ENCODE data around the gene RASAL2. TPM values are rescaled to one million over a fixed set of nuclear protein-coding genes. Genes with fewer than 3 reads are reported as not detected.
"Not testable (repeated sequence)": the region's sequence is repeated elsewhere in the genome, so short reads cannot be mapped to it uniquely, and the experiment has no call there.

RASAL2 gene
- total RNA-seq, 1 experiment from 2014 or later = 25.7 TPM

DNA sequence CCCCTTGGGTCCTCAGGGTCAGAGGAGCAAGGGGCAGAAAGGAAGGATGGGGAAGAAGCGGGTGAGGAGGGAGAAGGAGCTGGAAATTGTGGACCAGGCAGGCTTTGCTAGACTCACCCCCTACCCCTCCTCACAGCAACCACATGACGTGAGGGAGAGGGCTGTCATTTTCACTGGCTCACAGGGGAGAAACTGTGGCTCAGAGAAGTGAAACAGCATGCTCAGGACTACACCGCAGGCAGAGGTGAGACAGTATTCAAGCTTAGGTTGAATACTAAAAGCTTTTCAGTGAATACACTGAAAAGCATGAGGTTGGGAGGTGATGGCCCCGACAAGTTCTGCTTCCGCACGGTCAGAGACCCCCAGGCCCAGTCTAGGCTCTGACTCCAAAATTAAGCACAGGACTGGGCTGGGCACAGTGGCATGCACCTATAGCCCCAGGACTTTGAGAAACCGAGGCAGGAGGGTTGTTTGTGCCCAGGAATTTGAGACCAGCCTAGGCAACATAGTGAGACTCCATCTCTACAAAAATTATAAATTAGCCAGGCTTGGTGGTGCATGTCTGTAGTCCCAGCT lies 404.1 kb downstream of the RASAL2 start:
- Histone ChIP-seq H3K36me3 (replicated peaks; ENCODE audit: control insufficient read depth, insufficient read depth, low read length) (no peaks in the 10 kb centered on the region), H3K27me3 (ENCODE audit: control insufficient read depth, insufficient read depth, low read length) (no peaks in the 10 kb centered on the region), H3K4me3 (ENCODE audit: insufficient read depth, low read depth, low read length) (no peak overlapping the region)
- DNase-seq = peak; percentile 11

GRCh38 chr1:178498896-178499675 lies 405.2 kb downstream of the RASAL2 start:
- Histone ChIP-seq H3K36me3 (replicated peaks; ENCODE audit: control insufficient read depth, insufficient read depth, low read length) (no peaks in the 10 kb centered on the region), H3K4me3 (ENCODE audit: insufficient read depth, low read depth, low read length) (no peak overlapping the region), H3K27me3 (ENCODE audit: control insufficient read depth, insufficient read depth, low read length) (no peaks in the 10 kb centered on the region)
- peak; percentile 61 for DNase-seq

DNA sequence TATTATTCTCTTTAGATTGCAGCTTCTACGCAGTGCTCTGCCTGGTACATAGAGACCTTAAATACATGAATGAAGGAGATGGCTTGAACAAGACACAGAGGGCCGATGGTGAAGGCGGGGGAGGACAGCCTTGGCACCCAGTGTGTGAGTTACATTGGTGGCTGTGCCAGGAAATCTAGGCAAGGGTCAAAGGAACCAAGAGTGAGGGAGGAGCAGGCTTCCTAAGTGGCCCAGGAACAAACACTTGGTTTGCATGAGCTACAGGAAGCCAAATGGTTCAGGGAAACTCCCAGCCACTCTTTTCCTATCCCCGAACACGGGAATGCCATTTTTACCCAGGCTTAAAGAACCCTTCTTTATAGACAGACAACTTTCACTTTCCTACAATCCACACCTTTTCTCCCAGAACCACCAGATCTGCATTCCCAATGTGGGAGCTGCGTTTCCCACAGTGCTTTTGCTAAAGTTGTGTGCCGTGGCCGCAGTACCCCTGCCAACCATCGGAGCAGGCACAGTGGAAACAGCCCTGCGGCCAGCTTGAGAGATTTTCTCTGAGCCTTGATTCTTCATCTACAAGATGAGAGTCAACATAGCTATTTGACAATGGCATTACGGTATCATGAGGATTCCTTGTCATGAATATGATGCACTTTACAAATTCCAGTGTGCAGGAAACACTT lies 406.3 kb downstream of the RASAL2 start:
- H3K4me3 ChIP-seq (ENCODE audit: insufficient read depth, low read depth, low read length) = no peak overlapping the region
- H3K27me3 ChIP-seq (ENCODE audit: control insufficient read depth, insufficient read depth, low read length) = no peaks in the 10 kb centered on the region
- DNase-seq = peak; percentile 72
- H3K36me3 ChIP-seq (replicated peaks; ENCODE audit: control insufficient read depth, insufficient read depth, low read length) = no peaks in the 10 kb centered on the region

GRCh38 chr1:178500936-178501554 lies 407.1 kb downstream of the RASAL2 start:
- DNase-seq = no peak
- no peak overlapping the region for H3K4me3 ChIP-seq (ENCODE audit: insufficient read depth, low read depth, low read length)
- no peaks in the 10 kb centered on the region for H3K36me3 ChIP-seq (replicated peaks; ENCODE audit: control insufficient read depth, insufficient read depth, low read length)
- H3K27me3 ChIP-seq (ENCODE audit: control insufficient read depth, insufficient read depth, low read length) = no peaks in the 10 kb centered on the region

GRCh38 chr1:178501705-178502329 lies 407.9 kb downstream of the RASAL2 start:
- DNase-seq = peak; percentile 91
- H3K4me3 ChIP-seq (ENCODE audit: insufficient read depth, low read depth, low read length) = no peak overlapping the region
- H3K27me3 ChIP-seq (ENCODE audit: control insufficient read depth, insufficient read depth, low read length) = no peaks in the 10 kb centered on the region
- no peaks in the 10 kb centered on the region for H3K36me3 ChIP-seq (replicated peaks; ENCODE audit: control insufficient read depth, insufficient read depth, low read length)

GRCh38 chr1:178502330-178502714 lies 408.4 kb downstream of the RASAL2 start:
- Histone ChIP-seq H3K36me3 (replicated peaks; ENCODE audit: control insufficient read depth, insufficient read depth, low read length) (no peaks in the 10 kb centered on the region), H3K4me3 (ENCODE audit: insufficient read depth, low read depth, low read length) (no peak overlapping the region), H3K27me3 (ENCODE audit: control insufficient read depth, insufficient read depth, low read length) (no peaks in the 10 kb centered on the region)
- DNase-seq = no peak

DNA sequence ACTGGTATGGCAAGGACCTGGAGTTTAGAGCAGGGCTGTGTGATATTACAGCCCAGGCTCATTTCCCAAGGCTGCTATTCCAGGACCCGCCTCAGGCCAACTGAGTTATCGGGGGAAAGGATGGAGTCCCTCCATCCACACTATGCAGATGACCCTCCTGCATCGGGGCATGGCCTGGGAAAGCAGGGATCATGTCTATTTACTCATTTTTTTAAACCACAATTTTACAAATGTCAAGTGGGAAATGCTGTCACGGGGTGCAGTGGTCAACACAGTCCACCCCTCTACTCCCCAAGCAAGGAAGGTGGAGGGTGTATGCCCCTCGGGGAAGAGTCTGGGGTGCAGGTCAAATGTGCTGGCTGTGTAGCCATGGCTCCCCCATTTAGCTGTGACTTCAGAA lies 409.0 kb downstream of the RASAL2 start:
- H3K27me3 ChIP-seq (ENCODE audit: control insufficient read depth, insufficient read depth, low read length) = no peaks in the 10 kb centered on the region
- H3K4me3 ChIP-seq (ENCODE audit: insufficient read depth, low read depth, low read length) = no peak overlapping the region
- H3K36me3 ChIP-seq (replicated peaks; ENCODE audit: control insufficient read depth, insufficient read depth, low read length) = no peaks in the 10 kb centered on the region
- DNase-seq = no peak

- not testable (repeated sequence) for DNase-seq; H3K4me3 ChIP-seq (ENCODE audit: insufficient read depth, low read depth, low read length)
Observed at GRCh38 chr1:178503316-178503715, 409.4 kb downstream of the RASAL2 start.

GRCh38 chr1:178503849-178504248 lies 409.9 kb downstream of the RASAL2 start:
- no peak for DNase-seq
- Histone ChIP-seq H3K4me3 (ENCODE audit: insufficient read depth, low read depth, low read length) (no peak overlapping the region), H3K27me3 (ENCODE audit: control insufficient read depth, insufficient read depth, low read length) (no peaks in the 10 kb centered on the region), H3K36me3 (replicated peaks; ENCODE audit: control insufficient read depth, insufficient read depth, low read length) (no peaks in the 10 kb centered on the region)

More at GRCh38 chr1:178503316-178503715, 409.4 kb downstream of the RASAL2 start:
- not testable (repeated sequence) for H3K36me3 ChIP-seq (replicated peaks; ENCODE audit: control insufficient read depth, insufficient read depth, low read length); H3K27me3 ChIP-seq (ENCODE audit: control insufficient read depth, insufficient read depth, low read length)

- Histone ChIP-seq H3K36me3 (replicated peaks; ENCODE audit: control insufficient read depth, insufficient read depth, low read length) (no peaks in the 10 kb centered on the region), H3K4me3 (ENCODE audit: insufficient read depth, low read depth, low read length) (no peak overlapping the region), H3K27me3 (ENCODE audit: control insufficient read depth, insufficient read depth, low read length) (no peaks in the 10 kb centered on the region)
- DNase-seq = no peak
Observed at GRCh38 chr1:178504286-178504685, 410.4 kb downstream of the RASAL2 start.

- Histone ChIP-seq H3K27me3 (ENCODE audit: control insufficient read depth, insufficient read depth, low read length) (no peaks in the 10 kb centered on the region), H3K36me3 (replicated peaks; ENCODE audit: control insufficient read depth, insufficient read depth, low read length) (no peaks in the 10 kb centered on the region), H3K4me3 (ENCODE audit: insufficient read depth, low read depth, low read length) (no peak overlapping the region)
- no peak for DNase-seq
Observed at GRCh38 chr1:178506177-178506576, 412.3 kb downstream of the RASAL2 start.

DNA sequence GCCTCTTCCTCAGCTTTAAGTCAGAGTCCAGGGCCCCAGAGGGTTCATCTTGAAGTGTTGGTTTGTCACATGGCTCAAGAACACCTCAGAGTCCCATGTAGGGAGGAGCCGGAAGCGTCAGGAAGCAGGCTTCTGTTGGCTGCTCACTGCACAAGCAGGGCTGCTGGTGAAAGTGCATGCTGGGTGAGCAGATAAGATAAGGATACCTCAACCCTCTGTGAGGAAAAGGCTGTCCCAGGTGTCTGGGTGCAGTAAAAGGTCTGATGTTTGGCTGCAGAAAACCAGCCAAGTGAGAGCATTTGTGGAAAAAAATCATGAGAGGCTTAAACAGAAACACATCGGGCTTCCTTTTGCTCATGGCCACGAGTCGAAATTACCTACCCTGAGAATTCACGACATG lies 412.8 kb downstream of the RASAL2 start:
- Histone ChIP-seq H3K27me3 (ENCODE audit: control insufficient read depth, insufficient read depth, low read length) (no peaks in the 10 kb centered on the region), H3K36me3 (replicated peaks; ENCODE audit: control insufficient read depth, insufficient read depth, low read length) (no peaks in the 10 kb centered on the region), H3K4me3 (ENCODE audit: insufficient read depth, low read depth, low read length) (no peak overlapping the region)
- DNase-seq = no peak

DNA sequence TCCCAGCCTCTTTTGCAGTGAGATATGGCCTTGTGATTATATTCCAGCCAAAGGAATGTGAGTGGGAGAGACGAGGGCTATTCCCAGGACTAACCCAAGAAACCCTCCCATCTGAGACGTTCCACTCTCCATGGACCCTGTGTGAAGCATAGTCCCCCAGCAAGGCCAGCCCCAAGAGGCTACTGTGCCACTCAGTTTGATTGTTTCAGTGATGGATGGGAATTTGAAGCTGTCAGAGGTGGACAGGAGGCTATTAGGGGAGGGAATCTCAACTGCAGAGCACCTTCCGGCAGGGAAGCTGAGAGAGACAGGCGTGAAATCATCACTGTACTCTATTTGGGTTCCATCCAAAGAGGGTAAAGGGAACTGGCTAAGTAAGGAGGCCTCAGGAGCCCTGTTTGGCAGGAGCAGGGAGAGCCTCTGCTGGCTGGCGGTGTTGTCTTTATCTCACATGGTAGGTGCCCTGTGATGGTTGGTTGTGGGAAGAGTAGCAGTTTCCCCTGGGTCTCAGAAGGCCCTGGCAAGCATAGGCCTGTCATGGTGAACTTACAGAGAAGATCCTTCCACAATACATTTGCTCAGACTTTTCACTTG lies 415.6 kb downstream of the RASAL2 start:
- Histone ChIP-seq H3K36me3 (replicated peaks; ENCODE audit: control insufficient read depth, insufficient read depth, low read length) (no peaks in the 10 kb centered on the region), H3K27me3 (ENCODE audit: control insufficient read depth, insufficient read depth, low read length) (no peaks in the 10 kb centered on the region), H3K4me3 (ENCODE audit: insufficient read depth, low read depth, low read length) (no peak overlapping the region)
- no peak for DNase-seq

GRCh38 chr1:178510155-178510554 lies 416.3 kb downstream of the RASAL2 start:
- Histone ChIP-seq H3K36me3 (replicated peaks; ENCODE audit: control insufficient read depth, insufficient read depth, low read length) (no peaks in the 10 kb centered on the region), H3K27me3 (ENCODE audit: control insufficient read depth, insufficient read depth, low read length) (no peaks in the 10 kb centered on the region), H3K4me3 (ENCODE audit: insufficient read depth, low read depth, low read length) (no peak overlapping the region)
- no peak for DNase-seq

Data from H7 (cell line).